Neural cell (in vitro differentiated cells): ENCODE results near the gene CUBN.

Experiments
- EP300 ChIP-seq: fragments of 450-650 bp; conservative IDR thresholded peaks from 2 replicates; pipeline ENCODE4 v1.6.1; 2014; ENCODE audit warnings: antibody characterized with exemption, mild to moderate bottlenecking, moderate library complexity; ENCODE audit not compliant: poor library complexity, severe bottlenecking
- EZH2 ChIP-seq: fragments of 200-600, 300-800 bp; shearing (Covaris generic), sonication (generic); IDR thresholded peaks from 2 replicates; pipeline ENCODE4 v1.6.1; 2014; ENCODE audit warnings: antibody characterized with exemption, low read length, borderline replicate concordance, mild to moderate bottlenecking; ENCODE audit not compliant: insufficient read depth, poor library complexity, severe bottlenecking
- MXI1 ChIP-seq: fragments of 450-650 bp; conservative IDR thresholded peaks from 2 replicates; pipeline ENCODE4 v1.6.1; 2014; ENCODE audit warnings: antibody characterized with exemption, mild to moderate bottlenecking; ENCODE audit not compliant: poor library complexity, severe bottlenecking
- POLR2AphosphoS5 ChIP-seq: IDR thresholded peaks from 2 replicates; pipeline ENCODE4 v1.6.1; 2012
- RAD21 ChIP-seq: fragments of 450-650 bp; conservative IDR thresholded peaks from 2 replicates; pipeline ENCODE4 v1.6.1; 2014; ENCODE audit warnings: antibody characterized with exemption, mild to moderate bottlenecking, moderate library complexity
- SMC3 ChIP-seq: fragments of 450-650 bp; conservative IDR thresholded peaks from 2 replicates; pipeline ENCODE4 v1.6.1; 2014; ENCODE audit warnings: antibody characterized with exemption, mild to moderate bottlenecking, moderate library complexity; ENCODE audit not compliant: poor library complexity
- TF ChIP-seq, protein P1 (sequence below): fragments of 450-650 bp; IDR thresholded peaks from 2 replicates; pipeline ENCODE4 v1.5.1; 2014; ENCODE audit warnings: antibody characterized with exemption, mild to moderate bottlenecking, moderate library complexity; ENCODE audit not compliant: poor library complexity, severe bottlenecking
- TF ChIP-seq, protein P2 (sequence below): IDR thresholded peaks from 2 replicates; pipeline ENCODE4 v1.6.1; 2012; ENCODE audit warnings: borderline replicate concordance

DNA sequence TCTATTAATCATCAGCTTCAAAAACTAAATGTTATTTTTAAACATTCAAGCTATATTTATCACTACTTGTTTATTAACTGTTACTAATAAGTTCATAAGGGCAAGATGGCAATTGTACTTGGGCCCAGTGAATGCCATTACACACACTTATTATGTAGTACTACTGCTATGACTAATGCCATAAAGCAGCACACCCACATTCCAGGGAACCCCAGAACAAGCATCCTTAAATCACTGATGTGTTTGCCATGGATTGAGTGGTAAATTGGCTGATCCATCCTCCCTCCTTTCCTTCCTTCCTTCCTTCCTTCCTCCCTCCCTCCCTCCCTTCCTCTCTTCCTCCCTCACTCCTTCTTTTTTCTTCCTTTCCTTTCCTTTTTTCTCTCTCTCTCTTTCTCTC, 275.0 kb downstream of the CUBN start:
- TF ChIP-seq RAD21 (no peak), SMC3 (no peak), POLR2AphosphoS5 (no peak), EP300 (no peak), EZH2 (no peak), MXI1 (no peak)
- TF ChIP-seq, protein P1, sequence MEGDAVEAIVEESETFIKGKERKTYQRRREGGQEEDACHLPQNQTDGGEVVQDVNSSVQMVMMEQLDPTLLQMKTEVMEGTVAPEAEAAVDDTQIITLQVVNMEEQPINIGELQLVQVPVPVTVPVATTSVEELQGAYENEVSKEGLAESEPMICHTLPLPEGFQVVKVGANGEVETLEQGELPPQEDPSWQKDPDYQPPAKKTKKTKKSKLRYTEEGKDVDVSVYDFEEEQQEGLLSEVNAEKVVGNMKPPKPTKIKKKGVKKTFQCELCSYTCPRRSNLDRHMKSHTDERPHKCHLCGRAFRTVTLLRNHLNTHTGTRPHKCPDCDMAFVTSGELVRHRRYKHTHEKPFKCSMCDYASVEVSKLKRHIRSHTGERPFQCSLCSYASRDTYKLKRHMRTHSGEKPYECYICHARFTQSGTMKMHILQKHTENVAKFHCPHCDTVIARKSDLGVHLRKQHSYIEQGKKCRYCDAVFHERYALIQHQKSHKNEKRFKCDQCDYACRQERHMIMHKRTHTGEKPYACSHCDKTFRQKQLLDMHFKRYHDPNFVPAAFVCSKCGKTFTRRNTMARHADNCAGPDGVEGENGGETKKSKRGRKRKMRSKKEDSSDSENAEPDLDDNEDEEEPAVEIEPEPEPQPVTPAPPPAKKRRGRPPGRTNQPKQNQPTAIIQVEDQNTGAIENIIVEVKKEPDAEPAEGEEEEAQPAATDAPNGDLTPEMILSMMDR: no peak
- TF ChIP-seq, protein P2, sequence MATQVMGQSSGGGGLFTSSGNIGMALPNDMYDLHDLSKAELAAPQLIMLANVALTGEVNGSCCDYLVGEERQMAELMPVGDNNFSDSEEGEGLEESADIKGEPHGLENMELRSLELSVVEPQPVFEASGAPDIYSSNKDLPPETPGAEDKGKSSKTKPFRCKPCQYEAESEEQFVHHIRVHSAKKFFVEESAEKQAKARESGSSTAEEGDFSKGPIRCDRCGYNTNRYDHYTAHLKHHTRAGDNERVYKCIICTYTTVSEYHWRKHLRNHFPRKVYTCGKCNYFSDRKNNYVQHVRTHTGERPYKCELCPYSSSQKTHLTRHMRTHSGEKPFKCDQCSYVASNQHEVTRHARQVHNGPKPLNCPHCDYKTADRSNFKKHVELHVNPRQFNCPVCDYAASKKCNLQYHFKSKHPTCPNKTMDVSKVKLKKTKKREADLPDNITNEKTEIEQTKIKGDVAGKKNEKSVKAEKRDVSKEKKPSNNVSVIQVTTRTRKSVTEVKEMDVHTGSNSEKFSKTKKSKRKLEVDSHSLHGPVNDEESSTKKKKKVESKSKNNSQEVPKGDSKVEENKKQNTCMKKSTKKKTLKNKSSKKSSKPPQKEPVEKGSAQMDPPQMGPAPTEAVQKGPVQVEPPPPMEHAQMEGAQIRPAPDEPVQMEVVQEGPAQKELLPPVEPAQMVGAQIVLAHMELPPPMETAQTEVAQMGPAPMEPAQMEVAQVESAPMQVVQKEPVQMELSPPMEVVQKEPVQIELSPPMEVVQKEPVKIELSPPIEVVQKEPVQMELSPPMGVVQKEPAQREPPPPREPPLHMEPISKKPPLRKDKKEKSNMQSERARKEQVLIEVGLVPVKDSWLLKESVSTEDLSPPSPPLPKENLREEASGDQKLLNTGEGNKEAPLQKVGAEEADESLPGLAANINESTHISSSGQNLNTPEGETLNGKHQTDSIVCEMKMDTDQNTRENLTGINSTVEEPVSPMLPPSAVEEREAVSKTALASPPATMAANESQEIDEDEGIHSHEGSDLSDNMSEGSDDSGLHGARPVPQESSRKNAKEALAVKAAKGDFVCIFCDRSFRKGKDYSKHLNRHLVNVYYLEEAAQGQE: no peak
